HEK293 (cell line): ENCODE measurements around the gene NTF4.

Experiments used
- CTCF ChIA-PET: fragments of 350-600 bp; formaldehyde crosslinking; extraction: SDS; loops from one replicate; lab custom pipeline; 2021; ENCODE audit warnings: antibody characterized with exemption; lab: Yijun Ruan, JAX
- POLR2A ChIA-PET: fragments of 300-600 bp; formaldehyde crosslinking; extraction: SDS; loops from one replicate; lab custom pipeline; 2020; ENCODE audit warnings: antibody characterized with exemption, inconsistent platforms; lab: Yijun Ruan, JAX
- H3K27ac ChIP-seq: fragments of 200-500 bp; sonication (Bioruptor generic); 2 replicates; pipeline ENCODE4 v1.5.1; 2014; ENCODE audit warnings: low read depth, low read length, control low read depth, inconsistent platforms; ENCODE audit errors: extremely low read depth
- H3K36me3 ChIP-seq, 2 experiments: fragments of 200-500 bp in 1 of 2; sonication (Bioruptor generic) in 1 of 2; 1 replicate in 1 of 2; 2 replicates in 1 of 2; pipeline ENCODE4 v1.5.1; 2014 to 2017; ENCODE audit warnings: inconsistent platforms in 2 of 2, low read length in 2 of 2; ENCODE audit not compliant: control insufficient read depth in 2 of 2, insufficient read depth in 1 of 2
- H3K4me1 ChIP-seq: fragments of 200-500 bp; sonication (Bioruptor generic); 2 replicates; pipeline ENCODE4 v1.5.1; 2014; ENCODE audit warnings: mild to moderate bottlenecking, low read length, inconsistent platforms; ENCODE audit not compliant: control insufficient read depth, insufficient read depth
- H3K4me3 ChIP-seq: 2 replicates; pipeline ENCODE4 v1.5.1; 2011; ENCODE audit warnings: low read depth, mild to moderate bottlenecking, control low read depth, low read length, moderate library complexity
- H3K9me3 ChIP-seq: fragments of 200-500 bp; sonication (Bioruptor generic); 2 replicates; pipeline ENCODE4 v1.5.1; 2014; ENCODE audit warnings: low read depth, low read length, inconsistent platforms; ENCODE audit not compliant: control insufficient read depth, insufficient read depth
- HIC1 ChIP-seq: fragments of 450-650 bp; formaldehyde crosslinking; IDR thresholded peaks from 2 replicates; pipeline ENCODE4 v1.5.1; 2016; ENCODE audit warnings: missing biosample characterization, missing genetic modification characterization
- HOXD13 ChIP-seq: sonication (generic); formaldehyde crosslinking; IDR thresholded peaks from 2 replicates; pipeline ENCODE4 v1.8.0; 2022; ENCODE audit warnings: missing genetic modification reagents, borderline replicate concordance
- PRDM10 ChIP-seq: fragments of 450-650 bp; formaldehyde crosslinking; IDR thresholded peaks from 2 replicates; pipeline ENCODE4 v1.5.1; 2016; ENCODE audit warnings: missing biosample characterization, missing genetic modification characterization
- SALL2 ChIP-seq: fragments of 450-650 bp; formaldehyde crosslinking; IDR thresholded peaks from 2 replicates; pipeline ENCODE4 v1.5.0; 2017; ENCODE audit warnings: missing biosample characterization, mild to moderate bottlenecking, missing genetic modification characterization, borderline replicate concordance
- ZBTB11 ChIP-seq: fragments of 450-650 bp; formaldehyde crosslinking; conservative IDR thresholded peaks from 2 replicates; pipeline ENCODE4 v1.5.1; 2016; ENCODE audit warnings: low read depth, missing biosample characterization, missing genetic modification characterization
- ZFP41 ChIP-seq: fragments of 450-650 bp; formaldehyde crosslinking; IDR thresholded peaks from 2 replicates; pipeline ENCODE4 v1.5.1; 2016; ENCODE audit warnings: missing biosample characterization, missing genetic modification characterization, borderline replicate concordance
- ZNF133 ChIP-seq: fragments of 450-650 bp; formaldehyde crosslinking; IDR thresholded peaks from 2 replicates; pipeline ENCODE4 v1.5.1; 2016; ENCODE audit warnings: missing biosample characterization, missing genetic modification characterization
- ZNF138 ChIP-seq: fragments of 450-650 bp; formaldehyde crosslinking; IDR thresholded peaks from 2 replicates; pipeline ENCODE4 v1.5.1; 2016; ENCODE audit warnings: missing biosample characterization, missing genetic modification characterization, borderline replicate concordance
- ZNF140 ChIP-seq: fragments of 450-650 bp; formaldehyde crosslinking; IDR thresholded peaks from 2 replicates; pipeline ENCODE4 v1.5.1; 2016; ENCODE audit warnings: missing biosample characterization, missing genetic modification characterization
- ZNF157 ChIP-seq: fragments of 450-650 bp; formaldehyde crosslinking; IDR thresholded peaks from 2 replicates; pipeline ENCODE4 v1.5.1; 2016; ENCODE audit warnings: missing biosample characterization, missing genetic modification characterization
- ZNF354C ChIP-seq: fragments of 450-650 bp; formaldehyde crosslinking; IDR thresholded peaks from 2 replicates; pipeline ENCODE4 v1.5.1; 2016; ENCODE audit warnings: missing biosample characterization, missing genetic modification characterization, low read depth, borderline replicate concordance
- ZNF404 ChIP-seq: fragments of 450-650 bp; formaldehyde crosslinking; IDR thresholded peaks from 2 replicates; pipeline ENCODE4 v1.5.1; 2017; ENCODE audit warnings: missing biosample characterization, missing genetic modification characterization
- ZNF488 ChIP-seq: fragments of 450-650 bp; formaldehyde crosslinking; IDR thresholded peaks from 2 replicates; pipeline ENCODE4 v1.5.1; 2016; ENCODE audit warnings: missing biosample characterization, missing genetic modification characterization
- ZNF501 ChIP-seq: fragments of 450-650 bp; formaldehyde crosslinking; IDR thresholded peaks from 2 replicates; pipeline ENCODE4 v1.5.1; 2016; ENCODE audit warnings: missing biosample characterization, missing genetic modification characterization
- ZNF664 ChIP-seq: fragments of 450-650 bp; formaldehyde crosslinking; IDR thresholded peaks from 2 replicates; pipeline ENCODE4 v1.5.1; 2016; ENCODE audit warnings: missing biosample characterization, missing genetic modification characterization
- ZNF792 ChIP-seq: fragments of 450-650 bp; formaldehyde crosslinking; IDR thresholded peaks from 2 replicates; pipeline ENCODE4 v1.5.1; 2016; ENCODE audit warnings: missing biosample characterization, missing genetic modification characterization

Gene NTF4

GRCh38 chr19:49091391-49092038 is 26.9 kb upstream of the NTF4 start:
- Histone ChIP-seq H3K36me3 (peaks cover 91 to 95% of the 10 kb centered on the region in 2 experiments), H3K9me3 (no peaks in the 10 kb centered on the region), H3K4me3 (no peak overlapping the region), H3K4me1 (0 out of 2 replicates have a peak, but pooled peaks cover 6% of the 10 kb centered on the region), H3K27ac (no peak overlapping the region)
- no peak for TF ChIP-seq ZNF792
- TF ChIP-seq ZBTB11 (tag by site-specific recombination), result no peak
- no peak for TF ChIP-seq ZNF354C (tag by site-specific recombination)
- TF ChIP-seq ZNF501 (tag by site-specific recombination), result no peak
- TF ChIP-seq SALL2 (tag by site-specific recombination), result no peak
- no peak for TF ChIP-seq ZFP41 (tag by site-specific recombination)
- CTCF ChIA-PET, result interaction anchor here (0.6 to 0.9 kb wide), 3 partner anchors 115 to 422 kb away, joined by 3 read pairs; no protein-coding TSS in a partner anchor
- POLR2A ChIA-PET, result interaction anchor here (0.6 kb wide), 1 partner anchor 119 kb away, joined by 6 read pairs; no protein-coding TSS in a partner anchor

GRCh38 chr19:49086296-49086695 is 21.7 kb upstream of the NTF4 start:
- Histone ChIP-seq H3K9me3 (no peaks in the 10 kb centered on the region), H3K27ac (peak overlapping the region; percentile 92), H3K4me3 (peak overlapping the region; percentile 89), H3K4me1 (peaks cover 5% of the 10 kb centered on the region; the same call in 1 of the 2 replicates), H3K36me3 (peaks cover 47 to 50% of the 10 kb centered on the region in 2 experiments)
- ChIA-PET CTCF (interaction anchor here (0.6 to 4.0 kb wide), 5 partner anchors 11 to 60 kb away, joined by 3 to 36 read pairs (median 4); no protein-coding TSS in a partner anchor), POLR2A (interaction anchor here (0.6 to 1.2 kb wide), 3 partner anchors 9 to 93 kb away, joined by 3 read pairs; partner anchors contain the start of genes GYS1 and RUVBL2)
- TF ChIP-seq ZNF488, result no peak
- TF ChIP-seq ZNF664, result no peak
- no peak for TF ChIP-seq ZNF792
- TF ChIP-seq ZNF404, result no peak
- TF ChIP-seq ZNF140 (tag by site-specific recombination), result no peak

- ChIA-PET POLR2A (interaction anchor here (0.6 to 1.2 kb wide), 3 partner anchors 10 to 92 kb away, joined by 3 read pairs; partner anchors contain the start of genes GYS1 and RUVBL2), CTCF (interaction anchor here (0.6 to 4.0 kb wide), 3 partner anchors 12 to 38 kb away, joined by 3 to 36 read pairs (median 4); no protein-coding TSS in a partner anchor)
- Histone ChIP-seq H3K36me3 (peaks cover 42 to 45% of the 10 kb centered on the region in 2 experiments), H3K4me3 (peak overlapping the region; percentile 89), H3K27ac (peak overlapping the region; percentile 92), H3K9me3 (no peaks in the 10 kb centered on the region), H3K4me1 (peaks cover 5% of the 10 kb centered on the region; the same call in 1 of the 2 replicates)
- TF ChIP-seq ZNF138 (tag by site-specific recombination) (no peak), PRDM10 (tag by site-specific recombination) (no peak), ZNF157 (tag by site-specific recombination) (no peak), HIC1 (tag by site-specific recombination) (no peak), HOXD13 (CRISPR knock-in tag) (no peak), ZNF133 (0 out of 2 replicates have a peak, but pooled peaks have one; percentile 6)
Observed at GRCh38 chr19:49085868-49086232, 21.2 kb upstream of the NTF4 start.
